MM.1S (cell line): ENCODE results near the gene ANKH.

Source experiments
- EZH2 ChIP-seq: fragments of 300-600 bp; sonication (generic); optimal IDR thresholded peaks from 2 replicates; pipeline ENCODE3; 2017; ENCODE audit warnings: low read depth, mild to moderate bottlenecking, antibody characterized with exemption, low read length, mixed read lengths
- TF ChIP-seq, protein P1 (sequence below): fragments of 300-600 bp; sonication (generic); IDR thresholded peaks from 2 replicates; pipeline ENCODE4 v1.5.1; 2016; ENCODE audit warnings: antibody characterized with exemption, low read length, mixed read lengths

DNA sequence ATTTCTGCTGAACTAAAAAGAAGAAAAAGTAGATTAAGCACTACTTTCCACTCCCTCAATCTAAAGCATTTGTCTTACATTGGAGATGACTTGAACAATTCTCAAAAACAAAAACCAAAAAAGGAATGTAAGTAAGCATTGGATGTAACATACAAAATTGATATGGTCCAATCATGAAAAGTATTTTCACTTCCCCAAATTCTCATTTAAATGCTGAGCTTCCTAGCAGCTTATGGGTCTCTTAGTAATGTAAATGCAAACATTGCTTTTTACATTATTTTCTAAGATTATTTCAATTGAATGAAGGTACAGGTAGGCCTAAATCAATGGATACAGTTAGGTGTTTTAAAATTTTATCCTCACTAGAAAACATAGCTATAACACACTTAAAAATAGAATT is 20.0 kb downstream of the ANKH start:
- TF ChIP-seq, protein P1, sequence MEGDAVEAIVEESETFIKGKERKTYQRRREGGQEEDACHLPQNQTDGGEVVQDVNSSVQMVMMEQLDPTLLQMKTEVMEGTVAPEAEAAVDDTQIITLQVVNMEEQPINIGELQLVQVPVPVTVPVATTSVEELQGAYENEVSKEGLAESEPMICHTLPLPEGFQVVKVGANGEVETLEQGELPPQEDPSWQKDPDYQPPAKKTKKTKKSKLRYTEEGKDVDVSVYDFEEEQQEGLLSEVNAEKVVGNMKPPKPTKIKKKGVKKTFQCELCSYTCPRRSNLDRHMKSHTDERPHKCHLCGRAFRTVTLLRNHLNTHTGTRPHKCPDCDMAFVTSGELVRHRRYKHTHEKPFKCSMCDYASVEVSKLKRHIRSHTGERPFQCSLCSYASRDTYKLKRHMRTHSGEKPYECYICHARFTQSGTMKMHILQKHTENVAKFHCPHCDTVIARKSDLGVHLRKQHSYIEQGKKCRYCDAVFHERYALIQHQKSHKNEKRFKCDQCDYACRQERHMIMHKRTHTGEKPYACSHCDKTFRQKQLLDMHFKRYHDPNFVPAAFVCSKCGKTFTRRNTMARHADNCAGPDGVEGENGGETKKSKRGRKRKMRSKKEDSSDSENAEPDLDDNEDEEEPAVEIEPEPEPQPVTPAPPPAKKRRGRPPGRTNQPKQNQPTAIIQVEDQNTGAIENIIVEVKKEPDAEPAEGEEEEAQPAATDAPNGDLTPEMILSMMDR, result no peak
- TF ChIP-seq EZH2, result no peak
